K562 (cell line): ENCODE results near the gene MFSD6. TPM values are rescaled to one million over a fixed set of nuclear protein-coding genes. Genes with fewer than 3 reads are reported as not detected.

Source experiments
- ATF3 ChIP-seq, 2 experiments: fragments of 450-650 bp in 1 of 2; sonication (generic) in 1 of 2; formaldehyde crosslinking in 1 of 2; IDR thresholded peaks in 1 of 2; conservative IDR thresholded peaks in 1 of 2; 2 replicates each; pipeline versions ENCODE4 v1.6.1 to v1.8.1; 2016 to 2023; ENCODE audit warnings: mild to moderate bottlenecking in 2 of 2, moderate library complexity in 2 of 2, inconsistent platforms in 1 of 2, missing genetic modification reagents in 1 of 2
- BCOR ChIP-seq: fragments of 450-650 bp; IDR thresholded peaks from 2 replicates; pipeline ENCODE4 v1.6.1; 2016
- CBFA2T3 ChIP-seq: fragments of 450-650 bp; IDR thresholded peaks from 2 replicates; pipeline ENCODE4 v1.6.1; 2017
- CEBPB ChIP-seq: fragments of 450-650 bp; IDR thresholded peaks from 2 replicates; pipeline ENCODE4 v1.6.1; 2016; ENCODE audit warnings: missing genetic modification characterization, missing compliant biosample characterization
- CEBPG ChIP-seq, 3 experiments: fragments of 200-800 bp in 1 of 3; sonication (Bioruptor generic) in 1 of 3; sonication (generic) in 1 of 3; formaldehyde crosslinking in 1 of 3; IDR thresholded peaks in 2 of 3; conservative IDR thresholded peaks in 1 of 3; 2 replicates each; pipeline versions ENCODE4 v1.6.1 to v1.8.0; 2016 to 2022; ENCODE audit warnings: missing compliant biosample characterization in 2 of 3, missing genetic modification characterization in 2 of 3, mild to moderate bottlenecking in 1 of 3, missing genetic modification reagents in 1 of 3
- MCM2 ChIP-seq: fragments of 450-650 bp; IDR thresholded peaks from 2 replicates; pipeline ENCODE4 v1.6.1; 2017; ENCODE audit warnings: low read depth, mild to moderate bottlenecking
- NFIX ChIP-seq: fragments of 250-450 bp; sonication (Bioruptor Pico); IDR thresholded peaks from 2 replicates; pipeline ENCODE4 v1.4.0; 2020; ENCODE audit warnings: low read depth, mild to moderate bottlenecking, moderate library complexity
- POLR2A ChIP-seq: fragments of 450-650 bp; conservative IDR thresholded peaks from 2 replicates; pipeline ENCODE4 v1.6.1; 2016
- SAP30 ChIP-seq: fragments of 200-600 bp; sonication (generic); IDR thresholded peaks from 2 replicates; pipeline ENCODE4 v1.6.1; 2012; ENCODE audit warnings: borderline replicate concordance, low read depth, mild to moderate bottlenecking, moderate library complexity, low read length, control low read depth, inconsistent platforms; ENCODE audit not compliant: insufficient read depth, poor library complexity, severe bottlenecking
- SP1 ChIP-seq: sonication (generic); formaldehyde crosslinking; IDR thresholded peaks from 2 replicates; pipeline ENCODE4 v1.8.1; 2022; ENCODE audit warnings: mild to moderate bottlenecking, missing genetic modification reagents
- STAT6 ChIP-seq: sonication (generic); formaldehyde crosslinking; IDR thresholded peaks from 2 replicates; pipeline ENCODE4 v1.8.1; 2023; ENCODE audit warnings: mild to moderate bottlenecking, missing genetic modification reagents
- TRIM24 ChIP-seq, 2 experiments: fragments of 450-650 bp; IDR thresholded peaks; 2 replicates each; pipeline ENCODE4 v1.6.1; 2016
- ZFP30 ChIP-seq: fragments of 250-450 bp; sonication (Bioruptor Pico); IDR thresholded peaks from 2 replicates; pipeline ENCODE4 v1.8.0; 2022; ENCODE audit warnings: moderate library complexity, mild to moderate bottlenecking, inconsistent platforms, borderline replicate concordance
- ZNF277 ChIP-seq: fragments of 250-450 bp; sonication (Bioruptor Pico); IDR thresholded peaks from 2 replicates; pipeline ENCODE4 v1.8.0; 2022; ENCODE audit warnings: inconsistent platforms, mild to moderate bottlenecking, moderate library complexity, borderline replicate concordance
- ZNF316 ChIP-seq: fragments of 450-650 bp; IDR thresholded peaks from 2 replicates; pipeline ENCODE4 v1.6.1; 2016
- ZNF507 ChIP-seq: conservative IDR thresholded peaks from 2 replicates; pipeline ENCODE4 v1.6.1; 2017; ENCODE audit warnings: missing genetic modification characterization, missing compliant biosample characterization
- ZNF717 ChIP-seq: fragments of 250-450 bp; sonication (Bioruptor Pico); IDR thresholded peaks from 2 replicates; pipeline ENCODE4 v1.5.0; 2021
- polyA plus RNA-seq, 8 experiments: library from polyadenylated mRNA; depleted of rRNA in 4 of 8; stranded (reverse) in 5 of 8; unstranded in 3 of 8; fragments of >200 nt; fragmentation: Nextera tagmentation in 2 of 8; fragmentation: Illumina TruSeq in 1 of 8; extraction: Ambion mirVana in 2 of 8; extraction: Trizol in 1 of 8; gene quantifications; 2 replicates each; pipeline versions ENCODE4 v1.2.1 to v1.2.3, GENCODE V29; 2011 to 2014; ENCODE audit warnings: inconsistent platforms in 1 of 8, missing spikeins in 1 of 8
- total RNA-seq, 7 experiments: library from RNA; depleted of rRNA in 6 of 7; stranded (reverse); fragments of >200 nt in 6 of 7; fragmentation: Illumina TruSeq in 2 of 7; extraction: Trizol in 2 of 7; gene quantifications; 2 replicates each; pipeline versions ENCODE4 v1.2.1 to v1.2.3, GENCODE V29; 2011 to 2021; ENCODE audit warnings: low replicate concordance in 1 of 7
- TF ChIP-seq, protein P1 (sequence below): fragments of 450-650 bp; formaldehyde crosslinking; IDR thresholded peaks from 2 replicates; pipeline ENCODE4 v1.4.0; 2022; ENCODE audit warnings: mild to moderate bottlenecking, moderate library complexity
- TF ChIP-seq, protein P2 (sequence below), 2 experiments: IDR thresholded peaks; 2 replicates each; pipeline ENCODE4 v1.6.1; 2011; ENCODE audit warnings: borderline replicate concordance in 1 of 2, control low read depth in 1 of 2, low read depth in 1 of 2, low read length in 1 of 2, mild to moderate bottlenecking in 1 of 2, mixed read lengths in 1 of 2, moderate library complexity in 1 of 2; ENCODE audit not compliant: insufficient read depth in 1 of 2, insufficient read length in 1 of 2, poor library complexity in 1 of 2, severe bottlenecking in 1 of 2; ENCODE audit errors: extremely low read depth in 1 of 2
- TF ChIP-seq, protein P3 (sequence below): fragments of 450-650 bp; IDR thresholded peaks from 2 replicates; pipeline ENCODE4 v1.6.1; 2016; ENCODE audit warnings: antibody characterized with exemption

The MFSD6 gene
- total and polyA plus RNA-seq, 9 of the 15 experiments (the other 6 are each of a cell fraction or from before 2014, with no cell fraction given), result 1.1 to 7.9 (median 4.4) TPM

- no peak for TF ChIP-seq SP1 (CRISPR knock-in tag)
- TF ChIP-seq ZNF277, result no peak
- no peak for TF ChIP-seq ZNF507 (tag)
- TF ChIP-seq NFIX, result no peak
- no peak for TF ChIP-seq MCM2
- TF ChIP-seq ATF3 (IDR thresholded peaks at IDR 0.05), result peak; percentile 87
- TF ChIP-seq ATF3 (CRISPR knock-in tag; conservative IDR thresholded peaks at IDR 0.05), result no peak
- TF ChIP-seq TRIM24 (IDR thresholded peaks at IDR 0.05), result peak; percentile 12 to 59; a peak in 2 of 4 replicates
- TF ChIP-seq SAP30, result no peak
- no peak for TF ChIP-seq BCOR
- TF ChIP-seq POLR2A, result no peak
- TF ChIP-seq STAT6 (CRISPR knock-in tag), result no peak
- TF ChIP-seq ZNF717 (CRISPR knock-in tag), result no peak
- TF ChIP-seq, protein P1, sequence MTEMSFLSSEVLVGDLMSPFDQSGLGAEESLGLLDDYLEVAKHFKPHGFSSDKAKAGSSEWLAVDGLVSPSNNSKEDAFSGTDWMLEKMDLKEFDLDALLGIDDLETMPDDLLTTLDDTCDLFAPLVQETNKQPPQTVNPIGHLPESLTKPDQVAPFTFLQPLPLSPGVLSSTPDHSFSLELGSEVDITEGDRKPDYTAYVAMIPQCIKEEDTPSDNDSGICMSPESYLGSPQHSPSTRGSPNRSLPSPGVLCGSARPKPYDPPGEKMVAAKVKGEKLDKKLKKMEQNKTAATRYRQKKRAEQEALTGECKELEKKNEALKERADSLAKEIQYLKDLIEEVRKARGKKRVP (CRISPR knock-in tag), result peak; percentile 43; the same call in 1 of the 2 replicates
- no peak for TF ChIP-seq CBFA2T3
- TF ChIP-seq, protein P2, sequence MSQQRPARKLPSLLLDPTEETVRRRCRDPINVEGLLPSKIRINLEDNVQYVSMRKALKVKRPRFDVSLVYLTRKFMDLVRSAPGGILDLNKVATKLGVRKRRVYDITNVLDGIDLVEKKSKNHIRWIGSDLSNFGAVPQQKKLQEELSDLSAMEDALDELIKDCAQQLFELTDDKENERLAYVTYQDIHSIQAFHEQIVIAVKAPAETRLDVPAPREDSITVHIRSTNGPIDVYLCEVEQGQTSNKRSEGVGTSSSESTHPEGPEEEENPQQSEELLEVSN (IDR thresholded peaks at IDR 0.05; ENCODE audit: borderline replicate concordance in 1 of 2, extremely low read depth in 1 of 2, insufficient read depth in 1 of 2, insufficient read length in 1 of 2, low read depth in 1 of 2, low read length in 1 of 2, poor library complexity in 1 of 2, severe bottlenecking in 1 of 2), result no peak
- TF ChIP-seq, protein P3, sequence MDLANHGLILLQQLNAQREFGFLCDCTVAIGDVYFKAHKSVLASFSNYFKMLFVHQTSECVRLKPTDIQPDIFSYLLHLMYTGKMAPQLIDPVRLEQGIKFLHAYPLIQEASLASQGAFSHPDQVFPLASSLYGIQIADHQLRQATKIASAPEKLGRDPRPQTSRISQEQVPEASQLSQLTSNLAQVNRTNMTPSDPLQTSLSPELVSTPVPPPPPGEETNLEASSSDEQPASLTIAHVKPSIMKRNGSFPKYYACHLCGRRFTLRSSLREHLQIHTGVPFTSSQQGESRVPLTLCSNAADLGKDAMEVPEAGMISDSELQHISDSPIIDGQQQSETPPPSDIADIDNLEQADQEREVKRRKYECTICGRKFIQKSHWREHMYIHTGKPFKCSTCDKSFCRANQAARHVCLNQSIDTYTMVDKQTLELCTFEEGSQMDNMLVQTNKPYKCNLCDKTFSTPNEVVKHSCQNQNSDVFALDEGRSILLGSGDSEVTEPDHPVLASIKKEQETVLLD, result no peak
- TF ChIP-seq CEBPG (CRISPR knock-in tag; IDR thresholded peaks at IDR 0.05), result peak; percentile 49; the same call in 1 of the 2 replicates
- peak; percentile 95 for TF ChIP-seq CEBPG (tag; conservative IDR thresholded peaks at IDR 0.05 in 1 of 2, IDR thresholded peaks at IDR 0.05 in 1 of 2)
- peak; percentile 89 for TF ChIP-seq CEBPB (tag)
- TF ChIP-seq ZFP30, result no peak
- no peak for TF ChIP-seq ZNF316
Measured at GRCh38 chr2:190528521-190529001, 120.4 kb downstream of the MFSD6 start (continued).
